ENCODE results near the gene MLPH. TPM values are rescaled to one million over a fixed set of nuclear protein-coding genes. Genes with fewer than 3 reads are reported as not detected.

Gene MLPH
- total and polyA plus RNA-seq, 2 of the 13 experiments (the other 11 are each of a cell fraction or from before 2014, with no cell fraction given), result 0.12 TPM; not detected in 1

- TF ChIP-seq NR2F1 (CRISPR knock-in tag; IDR thresholded peaks at IDR 0.05) (peak; percentile 64 to 92; a peak in 3 of 4 replicates), SOX6 (IDR thresholded peaks at IDR 0.05) (no peak), SOX6 (CRISPR knock-in tag; IDR thresholded peaks at IDR 0.05) (peak; percentile 94), ESRRA (CRISPR knock-in tag; IDR thresholded peaks at IDR 0.05; ENCODE audit: low read depth) (peak; percentile 99), ELF3 (CRISPR knock-in tag; IDR thresholded peaks at IDR 0.05) (peak; percentile 97), PLRG1 (conservative IDR thresholded peaks at IDR 0.05) (no peak), NFKB2 (CRISPR knock-in tag; IDR thresholded peaks at IDR 0.05; ENCODE audit: borderline replicate concordance) (peak; percentile 88), BHLHE40 (IDR thresholded peaks at IDR 0.05; ENCODE audit: low read length) (no peak), RNF2 (conservative IDR thresholded peaks at IDR 0.05; ENCODE audit: low read depth) (0 out of 2 replicates have a peak, but pooled peaks have one; percentile 22), SRF (IDR thresholded peaks at IDR 0.05; ENCODE audit: low read depth, low read length) (no peak), POLR2AphosphoS2 (IDR thresholded peaks at IDR 0.05; ENCODE audit: low read depth, low read length) (no peak), DBP (CRISPR knock-in tag; IDR thresholded peaks at IDR 0.05; ENCODE audit: not compliant biosample characterization) (no peak), ZFY (CRISPR knock-in tag; IDR thresholded peaks at IDR 0.05) (peak; percentile 66), MAF1 (CRISPR knock-in tag; IDR thresholded peaks at IDR 0.05; ENCODE audit: borderline replicate concordance) (peak; percentile 91), ZNF816 (CRISPR knock-in tag; IDR thresholded peaks at IDR 0.05; ENCODE audit: borderline replicate concordance) (no peak), ZNF530 (CRISPR knock-in tag; IDR thresholded peaks at IDR 0.05; ENCODE audit: low read depth) (no peak), ZKSCAN8 (CRISPR knock-in tag; IDR thresholded peaks at IDR 0.05; ENCODE audit: borderline replicate concordance) (peak; percentile 79; the same call in 1 of the 2 replicates), TAF15 (IDR thresholded peaks at IDR 0.05; ENCODE audit: low read depth, low read length, poor library complexity, severe bottlenecking) (no peak), PHF21A (CRISPR knock-in tag; IDR thresholded peaks at IDR 0.05) (peak; percentile 99), EEA1 (CRISPR knock-in tag; IDR thresholded peaks at IDR 0.05; ENCODE audit: borderline replicate concordance) (no peak), ZKSCAN5 (CRISPR knock-in tag; IDR thresholded peaks at IDR 0.05) (peak; percentile 71; the same call in 1 of the 2 replicates)
- TF ChIP-seq, protein P1, sequence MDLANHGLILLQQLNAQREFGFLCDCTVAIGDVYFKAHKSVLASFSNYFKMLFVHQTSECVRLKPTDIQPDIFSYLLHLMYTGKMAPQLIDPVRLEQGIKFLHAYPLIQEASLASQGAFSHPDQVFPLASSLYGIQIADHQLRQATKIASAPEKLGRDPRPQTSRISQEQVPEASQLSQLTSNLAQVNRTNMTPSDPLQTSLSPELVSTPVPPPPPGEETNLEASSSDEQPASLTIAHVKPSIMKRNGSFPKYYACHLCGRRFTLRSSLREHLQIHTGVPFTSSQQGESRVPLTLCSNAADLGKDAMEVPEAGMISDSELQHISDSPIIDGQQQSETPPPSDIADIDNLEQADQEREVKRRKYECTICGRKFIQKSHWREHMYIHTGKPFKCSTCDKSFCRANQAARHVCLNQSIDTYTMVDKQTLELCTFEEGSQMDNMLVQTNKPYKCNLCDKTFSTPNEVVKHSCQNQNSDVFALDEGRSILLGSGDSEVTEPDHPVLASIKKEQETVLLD (CRISPR knock-in tag; IDR thresholded peaks at IDR 0.05; ENCODE audit: low read depth), result no peak
- TF ChIP-seq, protein P2, sequence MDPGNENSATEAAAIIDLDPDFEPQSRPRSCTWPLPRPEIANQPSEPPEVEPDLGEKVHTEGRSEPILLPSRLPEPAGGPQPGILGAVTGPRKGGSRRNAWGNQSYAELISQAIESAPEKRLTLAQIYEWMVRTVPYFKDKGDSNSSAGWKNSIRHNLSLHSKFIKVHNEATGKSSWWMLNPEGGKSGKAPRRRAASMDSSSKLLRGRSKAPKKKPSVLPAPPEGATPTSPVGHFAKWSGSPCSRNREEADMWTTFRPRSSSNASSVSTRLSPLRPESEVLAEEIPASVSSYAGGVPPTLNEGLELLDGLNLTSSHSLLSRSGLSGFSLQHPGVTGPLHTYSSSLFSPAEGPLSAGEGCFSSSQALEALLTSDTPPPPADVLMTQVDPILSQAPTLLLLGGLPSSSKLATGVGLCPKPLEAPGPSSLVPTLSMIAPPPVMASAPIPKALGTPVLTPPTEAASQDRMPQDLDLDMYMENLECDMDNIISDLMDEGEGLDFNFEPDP (CRISPR knock-in tag; conservative IDR thresholded peaks at IDR 0.05), result 0 out of 2 replicates have a peak, but pooled peaks have one; percentile 94
- TF ChIP-seq, protein P3, sequence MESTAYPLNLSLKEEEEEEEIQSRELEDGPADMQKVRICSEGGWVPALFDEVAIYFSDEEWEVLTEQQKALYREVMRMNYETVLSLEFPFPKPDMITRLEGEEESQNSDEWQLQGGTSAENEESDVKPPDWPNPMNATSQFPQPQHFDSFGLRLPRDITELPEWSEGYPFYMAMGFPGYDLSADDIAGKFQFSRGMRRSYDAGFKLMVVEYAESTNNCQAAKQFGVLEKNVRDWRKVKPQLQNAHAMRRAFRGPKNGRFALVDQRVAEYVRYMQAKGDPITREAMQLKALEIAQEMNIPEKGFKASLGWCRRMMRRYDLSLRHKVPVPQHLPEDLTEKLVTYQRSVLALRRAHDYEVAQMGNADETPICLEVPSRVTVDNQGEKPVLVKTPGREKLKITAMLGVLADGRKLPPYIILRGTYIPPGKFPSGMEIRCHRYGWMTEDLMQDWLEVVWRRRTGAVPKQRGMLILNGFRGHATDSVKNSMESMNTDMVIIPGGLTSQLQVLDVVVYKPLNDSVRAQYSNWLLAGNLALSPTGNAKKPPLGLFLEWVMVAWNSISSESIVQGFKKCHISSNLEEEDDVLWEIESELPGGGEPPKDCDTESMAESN (CRISPR knock-in tag; conservative IDR thresholded peaks at IDR 0.05), result peak; percentile 83; the same call in 1 of the 2 replicates
- TF ChIP-seq, protein P4, sequence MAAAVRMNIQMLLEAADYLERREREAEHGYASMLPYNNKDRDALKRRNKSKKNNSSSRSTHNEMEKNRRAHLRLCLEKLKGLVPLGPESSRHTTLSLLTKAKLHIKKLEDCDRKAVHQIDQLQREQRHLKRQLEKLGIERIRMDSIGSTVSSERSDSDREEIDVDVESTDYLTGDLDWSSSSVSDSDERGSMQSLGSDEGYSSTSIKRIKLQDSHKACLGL (CRISPR knock-in tag; IDR thresholded peaks at IDR 0.05), result peak; percentile 76
Observed at GRCh38 chr2:237585590-237586221, 98.7 kb downstream of the MLPH start (continued).
